Astrocyte (in vitro differentiated cells and primary cell): Measurements from ENCODE around the gene ETV7. TPM values are rescaled to one million over a fixed set of nuclear protein-coding genes. Genes with fewer than 3 reads are reported as not detected.
A peak's percentile ranks its signal among the peaks of the same experiment; 100 is the strongest.

Source experiments
- DNase-seq: peaks from one replicate; pipeline ENCODE4 v3.0.0-alpha.2; 2010; ENCODE audit warnings: low read depth
- FAIRE-seq: peaks from 2 replicates; lab custom pipeline; 2011; peaks lifted over from hg19 to GRCh38; lab: Jason Lieb, UNC
- H2AFZ ChIP-seq: 2 replicates; pipeline ENCODE4 v1.6.0; 2012; ENCODE audit warnings: low read depth, low read length, inconsistent platforms
- H3K27ac ChIP-seq: 2 replicates; pipeline ENCODE4 v1.5.1; 2011; ENCODE audit warnings: low read depth, low read length, inconsistent platforms
- H3K27me3 ChIP-seq: 2 replicates; pipeline ENCODE4 v1.6.0; 2011; ENCODE audit warnings: low read length, inconsistent platforms; ENCODE audit not compliant: insufficient read depth
- H3K36me3 ChIP-seq: 2 replicates; pipeline ENCODE4 v1.5.1; 2011; ENCODE audit warnings: low read length, inconsistent platforms; ENCODE audit not compliant: insufficient read depth
- H3K4me1 ChIP-seq: 2 replicates; pipeline ENCODE4 v1.5.1; 2011; ENCODE audit warnings: low read length, inconsistent platforms; ENCODE audit not compliant: insufficient read depth
- H3K4me2 ChIP-seq: 2 replicates; pipeline ENCODE4 v1.6.0; 2012; ENCODE audit warnings: low read length, inconsistent platforms
- H3K4me3 ChIP-seq: 2 replicates; pipeline ENCODE4 v1.5.1; 2011; ENCODE audit warnings: low read depth, mild to moderate bottlenecking, low read length, inconsistent platforms; ENCODE audit not compliant: insufficient read depth
- H3K79me2 ChIP-seq: 2 replicates; pipeline ENCODE4 v1.6.0; 2012; ENCODE audit warnings: mild to moderate bottlenecking, low read length, inconsistent platforms; ENCODE audit not compliant: insufficient read depth
- H3K9ac ChIP-seq: 2 replicates; pipeline ENCODE4 v1.6.0; 2012; ENCODE audit warnings: mild to moderate bottlenecking, low read length, inconsistent platforms
- H3K9me3 ChIP-seq: 2 replicates; pipeline ENCODE4 v1.5.1; 2012; ENCODE audit warnings: low read depth, mild to moderate bottlenecking, low read length, inconsistent platforms; ENCODE audit not compliant: insufficient read depth
- H4K20me1 ChIP-seq: 2 replicates; pipeline ENCODE4 v1.6.0; 2012; ENCODE audit warnings: low read length, inconsistent platforms; ENCODE audit not compliant: insufficient read depth
- H3K27ac Mint-ChIP-seq: one replicate; pipeline ENCODE4 v1.8.0; 2021; ENCODE audit warnings: mild to moderate bottlenecking, mixed read lengths; ENCODE audit not compliant: unreplicated experiment
- H3K27me3 Mint-ChIP-seq: one replicate; pipeline ENCODE4 v1.8.0; 2021; ENCODE audit warnings: low read depth, mixed read lengths; ENCODE audit not compliant: unreplicated experiment
- H3K36me3 Mint-ChIP-seq: one replicate; pipeline ENCODE4 v1.8.0; 2021; ENCODE audit warnings: low read depth, mixed read lengths; ENCODE audit not compliant: unreplicated experiment
- H3K4me1 Mint-ChIP-seq: one replicate; pipeline ENCODE4 v1.8.0; 2021; ENCODE audit warnings: low read depth, mixed read lengths; ENCODE audit not compliant: unreplicated experiment
- H3K4me3 Mint-ChIP-seq: one replicate; pipeline ENCODE4 v1.8.0; 2021; ENCODE audit warnings: mild to moderate bottlenecking, moderate library complexity, mixed read lengths; ENCODE audit not compliant: unreplicated experiment
- H3K9me3 Mint-ChIP-seq: one replicate; pipeline ENCODE4 v1.8.0; 2021; ENCODE audit warnings: mild to moderate bottlenecking, mixed read lengths; ENCODE audit not compliant: unreplicated experiment
- CTCF ChIP-seq: IDR thresholded peaks from 2 replicates; pipeline ENCODE4 v1.5.1; 2011; ENCODE audit warnings: low read depth, mild to moderate bottlenecking, inconsistent platforms, low read length, moderate library complexity; ENCODE audit not compliant: insufficient read depth
- EZH2 ChIP-seq: IDR thresholded peaks from 2 replicates; pipeline ENCODE4 v1.6.1; 2012; ENCODE audit warnings: mild to moderate bottlenecking, low read length, inconsistent platforms; ENCODE audit not compliant: insufficient read depth
- total RNA-seq: library from RNA; stranded (reverse); gene quantifications from 2 replicates; pipeline ENCODE4 v1.2.1, GENCODE V29; 2021

ETV7 gene
- total RNA-seq, 1 donor from 2014 or later: 2.4 TPM

- H3K9me3 ChIP-seq: no peaks in the 10 kb centered on the region
- no peaks in the 10 kb centered on the region for H3K36me3 Mint-ChIP-seq
- no peaks in the 10 kb centered on the region for H4K20me1 ChIP-seq
- peaks cover 48% of the 10 kb centered on the region for H3K27me3 Mint-ChIP-seq
- peaks cover 17% of the 10 kb centered on the region for H3K4me1 Mint-ChIP-seq
- H3K9ac ChIP-seq: no peak overlapping the region
- H3K4me3 Mint-ChIP-seq: no peak overlapping the region
- H2AFZ ChIP-seq: peak overlapping the region; percentile 17
- H3K9me3 Mint-ChIP-seq: peaks cover 6% of the 10 kb centered on the region
- no peaks in the 10 kb centered on the region for H3K79me2 ChIP-seq
- peak; percentile 26 for TF ChIP-seq EZH2
- TF ChIP-seq CTCF: no peak
- H3K4me3 ChIP-seq: no peak overlapping the region
- FAIRE-seq (no peak), DNase-seq (no peak)
- no peaks in the 10 kb centered on the region for H3K36me3 ChIP-seq
- no peak overlapping the region for H3K27ac Mint-ChIP-seq
- H3K27ac ChIP-seq: no peak overlapping the region
- H3K4me2 ChIP-seq: peak overlapping the region; percentile 48
- peaks cover 46% of the 10 kb centered on the region for H3K27me3 ChIP-seq
- no peaks in the 10 kb centered on the region for H3K4me1 ChIP-seq
These were observed 53.3 kb downstream of the ETV7 start for GRCh38 chr6:36333931-36334725.

GRCh38 chr6:36333171-36333895 is 54.1 kb downstream of the ETV7 start:
- Histone ChIP-seq H3K27me3 (peaks cover 46% of the 10 kb centered on the region), H3K4me3 (no peak overlapping the region), H3K9me3 (no peaks in the 10 kb centered on the region), H3K4me2 (peak overlapping the region; percentile 48), H3K79me2 (no peaks in the 10 kb centered on the region), H4K20me1 (no peaks in the 10 kb centered on the region), H3K4me1 (no peaks in the 10 kb centered on the region), H3K27ac (no peak overlapping the region), H3K9ac (no peak overlapping the region), H3K36me3 (no peaks in the 10 kb centered on the region), H2AFZ (peak overlapping the region; percentile 17)
- peaks cover 6% of the 10 kb centered on the region for H3K9me3 Mint-ChIP-seq
- FAIRE-seq (no peak), DNase-seq (no peak)
- H3K4me1 Mint-ChIP-seq: peaks cover 17% of the 10 kb centered on the region
- no peak overlapping the region for H3K4me3 Mint-ChIP-seq
- TF ChIP-seq EZH2 (no peak), CTCF (no peak)
- H3K36me3 Mint-ChIP-seq: no peaks in the 10 kb centered on the region
- peaks cover 51% of the 10 kb centered on the region for H3K27me3 Mint-ChIP-seq
- no peak overlapping the region for H3K27ac Mint-ChIP-seq
